Left ventricle myocardium inferior (tissue), 1 donor: ENCODE measurements around the gene C12orf56. TPM values are rescaled to one million over a fixed set of nuclear protein-coding genes. Genes with fewer than 3 reads are reported as not detected.
"Not testable (repeated sequence)": the region's sequence is repeated elsewhere in the genome, so short reads cannot be mapped to it uniquely, and the experiment has no call there.

ENCODE experiments used
- DNase-seq: peaks from one replicate; pipeline ENCODE4 v3.0.0-alpha.2; 2020
- H3K27ac ChIP-seq: fragments of 200-600 bp; replicated peaks from 2 replicates; pipeline ENCODE4 v1.8.0; 2021
- H3K27me3 ChIP-seq: fragments of 200-600 bp; 2 replicates; pipeline ENCODE4 v1.8.0; 2021; ENCODE audit warnings: low read depth
- H3K36me3 ChIP-seq: fragments of 200-600 bp; 2 replicates; pipeline ENCODE4 v1.8.0; 2021
- H3K4me1 ChIP-seq: fragments of 200-600 bp; 2 replicates; pipeline ENCODE4 v1.8.0; 2021
- H3K4me3 ChIP-seq: fragments of 200-600 bp; 2 replicates; pipeline ENCODE4 v1.8.0; 2021; ENCODE audit warnings: mild to moderate bottlenecking, moderate library complexity
- H3K9me3 ChIP-seq: fragments of 200-600 bp; replicated peaks from 2 replicates; pipeline ENCODE4 v1.8.0; 2021
- CTCF ChIP-seq: fragments of 200-600 bp; IDR thresholded peaks from 2 replicates; pipeline ENCODE4 v1.8.0; 2021; ENCODE audit warnings: antibody characterized with exemption, mild to moderate bottlenecking, borderline replicate concordance
- intact Hi-C: fragments of 100-400 bp; cut with micrococcal nuclease; formaldehyde crosslinking; loops from one replicate; pipeline ENCODE4 v1.11.0; 2022
- total RNA-seq: library from RNA; stranded (reverse); fragmentation: NEBNext Ultra II Directional; extraction: Animal tissue kit (Norgen Biotek cat#: 25700); gene quantifications from one replicate; pipeline ENCODE4 v1.2.1, GENCODE V29; 2021
- donor health status: DM: no; HTN: yes; CAD: no; lungs with severe emphysema.

Gene C12orf56
- total RNA-seq, 1 donor from 2014 or later, result not detected

GRCh38 chr12:64218597-64218996 is 172.0 kb downstream of the C12orf56 start:
- no peak for DNase-seq
- no peaks in the 10 kb centered on the region for H3K27me3 ChIP-seq
- H3K27ac ChIP-seq, result no peak overlapping the region
- no peak for TF ChIP-seq CTCF
- peaks cover 13% of the 10 kb centered on the region for H3K36me3 ChIP-seq
- intact Hi-C loops, result no loop called here
- H3K9me3 ChIP-seq, result no peaks in the 10 kb centered on the region
- no peak overlapping the region for H3K4me3 ChIP-seq
- peaks cover 19% of the 10 kb centered on the region for H3K4me1 ChIP-seq

GRCh38 chr12:64217643-64218042 is 172.9 kb downstream of the C12orf56 start:
- H3K27me3 ChIP-seq, H3K27ac ChIP-seq, DNase-seq, H3K4me3 ChIP-seq, intact Hi-C loops, H3K9me3 ChIP-seq: not testable (repeated sequence)
- H3K36me3 ChIP-seq, result peaks cover 20% of the 10 kb centered on the region
- peaks cover 17% of the 10 kb centered on the region for H3K4me1 ChIP-seq

- Histone ChIP-seq H3K4me3 (no peak overlapping the region), H3K27me3 (no peaks in the 10 kb centered on the region), H3K9me3 (no peaks in the 10 kb centered on the region), H3K36me3 (peaks cover 31% of the 10 kb centered on the region), H3K4me1 (peaks cover 4% of the 10 kb centered on the region), H3K27ac (no peak overlapping the region)
- intact Hi-C loops, result no loop called here
- DNase-seq, result no peak
- TF ChIP-seq CTCF, result no peak
Measured at GRCh38 chr12:64216239-64216638, 174.3 kb downstream of the C12orf56 start.

Other genes starting within 250 kb of the C12orf56 start
- gene KICS2, start 168.5 kb downstream of the C12orf56 start, total RNA-seq, result 3.5 TPM
- gene XPOT, start 13.6 kb upstream of the C12orf56 start, total RNA-seq, result 27.8 TPM
- 11.5 TPM for gene TBK1, start 61.4 kb upstream of the C12orf56 start, total RNA-seq
- gene RASSF3, start 219.7 kb upstream of the C12orf56 start, total RNA-seq, result 102 TPM